PFSK-1 (cell line): Measurements from ENCODE around the gene MAGI1.

Experiments
- FOXP2 ChIP-seq: optimal IDR thresholded peaks from 2 replicates; pipeline ENCODE3; 2011; ENCODE audit warnings: borderline replicate concordance, control low read depth, inconsistent platforms; ENCODE audit not compliant: insufficient read depth; ENCODE audit errors: extremely low read length, extremely low read depth
- POLR2AphosphoS5 ChIP-seq: IDR thresholded peaks from 2 replicates; pipeline ENCODE4 v1.6.1; 2012; ENCODE audit warnings: low read depth, mild to moderate bottlenecking, control low read depth, low read length, moderate library complexity
- SIN3A ChIP-seq: IDR thresholded peaks from 2 replicates; pipeline ENCODE4 v1.6.1; 2012; ENCODE audit warnings: mild to moderate bottlenecking, low read length, moderate library complexity, borderline replicate concordance; ENCODE audit not compliant: insufficient read depth
- TAF1 ChIP-seq: IDR thresholded peaks from 2 replicates; pipeline ENCODE4 v1.6.1; 2012; ENCODE audit warnings: low read length, control low read depth, borderline replicate concordance; ENCODE audit not compliant: insufficient read depth
- TF ChIP-seq, protein P1 (sequence below), 2 experiments: IDR thresholded peaks; 2 replicates each; pipeline versions ENCODE4 v1.6.1 to v1.8.0; 2011 to 2012; ENCODE audit warnings: low read depth in 2 of 2, low read length in 2 of 2, control low read depth in 1 of 2, inconsistent platforms in 1 of 2, mild to moderate bottlenecking in 1 of 2, moderate library complexity in 1 of 2; ENCODE audit not compliant: insufficient read depth in 1 of 2

The MAGI1 gene

GRCh38 chr3:65890328-65890727 lies 148.4 kb downstream of the MAGI1 start:
- TF ChIP-seq, protein P1, sequence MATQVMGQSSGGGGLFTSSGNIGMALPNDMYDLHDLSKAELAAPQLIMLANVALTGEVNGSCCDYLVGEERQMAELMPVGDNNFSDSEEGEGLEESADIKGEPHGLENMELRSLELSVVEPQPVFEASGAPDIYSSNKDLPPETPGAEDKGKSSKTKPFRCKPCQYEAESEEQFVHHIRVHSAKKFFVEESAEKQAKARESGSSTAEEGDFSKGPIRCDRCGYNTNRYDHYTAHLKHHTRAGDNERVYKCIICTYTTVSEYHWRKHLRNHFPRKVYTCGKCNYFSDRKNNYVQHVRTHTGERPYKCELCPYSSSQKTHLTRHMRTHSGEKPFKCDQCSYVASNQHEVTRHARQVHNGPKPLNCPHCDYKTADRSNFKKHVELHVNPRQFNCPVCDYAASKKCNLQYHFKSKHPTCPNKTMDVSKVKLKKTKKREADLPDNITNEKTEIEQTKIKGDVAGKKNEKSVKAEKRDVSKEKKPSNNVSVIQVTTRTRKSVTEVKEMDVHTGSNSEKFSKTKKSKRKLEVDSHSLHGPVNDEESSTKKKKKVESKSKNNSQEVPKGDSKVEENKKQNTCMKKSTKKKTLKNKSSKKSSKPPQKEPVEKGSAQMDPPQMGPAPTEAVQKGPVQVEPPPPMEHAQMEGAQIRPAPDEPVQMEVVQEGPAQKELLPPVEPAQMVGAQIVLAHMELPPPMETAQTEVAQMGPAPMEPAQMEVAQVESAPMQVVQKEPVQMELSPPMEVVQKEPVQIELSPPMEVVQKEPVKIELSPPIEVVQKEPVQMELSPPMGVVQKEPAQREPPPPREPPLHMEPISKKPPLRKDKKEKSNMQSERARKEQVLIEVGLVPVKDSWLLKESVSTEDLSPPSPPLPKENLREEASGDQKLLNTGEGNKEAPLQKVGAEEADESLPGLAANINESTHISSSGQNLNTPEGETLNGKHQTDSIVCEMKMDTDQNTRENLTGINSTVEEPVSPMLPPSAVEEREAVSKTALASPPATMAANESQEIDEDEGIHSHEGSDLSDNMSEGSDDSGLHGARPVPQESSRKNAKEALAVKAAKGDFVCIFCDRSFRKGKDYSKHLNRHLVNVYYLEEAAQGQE (IDR thresholded peaks at IDR 0.05; ENCODE audit: insufficient read depth in 1 of 2, low read depth in 2 of 2, low read length in 2 of 2), result no peak
- no peak for TF ChIP-seq TAF1
- no peak for TF ChIP-seq POLR2AphosphoS5
- TF ChIP-seq FOXP2, result no peak
- no peak for TF ChIP-seq SIN3A

DNA sequence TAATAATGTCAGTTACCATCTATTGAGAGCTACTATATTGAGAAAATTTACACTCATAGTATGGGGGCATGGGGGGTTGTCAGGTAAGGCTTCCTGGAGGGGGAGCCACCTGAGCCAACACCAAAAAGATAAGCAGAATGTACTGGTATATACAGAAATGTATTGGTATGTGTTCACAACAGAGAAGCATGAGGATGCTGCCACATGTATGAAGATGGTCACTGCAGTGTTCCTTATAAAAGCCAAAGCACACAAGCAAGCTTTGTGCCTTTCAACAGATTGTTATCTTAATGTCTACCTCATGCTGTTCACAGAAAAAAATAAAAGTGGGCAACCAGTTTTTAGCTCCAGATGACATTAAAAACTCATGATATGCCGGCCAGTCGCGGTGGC lies 149.0 kb downstream of the MAGI1 start:
- TF ChIP-seq, protein P1 (IDR thresholded peaks at IDR 0.05; ENCODE audit: insufficient read depth in 1 of 2, low read depth in 2 of 2, low read length in 2 of 2), result no peak
- TF ChIP-seq TAF1, result no peak
- no peak for TF ChIP-seq FOXP2
- no peak for TF ChIP-seq POLR2AphosphoS5
- TF ChIP-seq SIN3A, result no peak

DNA sequence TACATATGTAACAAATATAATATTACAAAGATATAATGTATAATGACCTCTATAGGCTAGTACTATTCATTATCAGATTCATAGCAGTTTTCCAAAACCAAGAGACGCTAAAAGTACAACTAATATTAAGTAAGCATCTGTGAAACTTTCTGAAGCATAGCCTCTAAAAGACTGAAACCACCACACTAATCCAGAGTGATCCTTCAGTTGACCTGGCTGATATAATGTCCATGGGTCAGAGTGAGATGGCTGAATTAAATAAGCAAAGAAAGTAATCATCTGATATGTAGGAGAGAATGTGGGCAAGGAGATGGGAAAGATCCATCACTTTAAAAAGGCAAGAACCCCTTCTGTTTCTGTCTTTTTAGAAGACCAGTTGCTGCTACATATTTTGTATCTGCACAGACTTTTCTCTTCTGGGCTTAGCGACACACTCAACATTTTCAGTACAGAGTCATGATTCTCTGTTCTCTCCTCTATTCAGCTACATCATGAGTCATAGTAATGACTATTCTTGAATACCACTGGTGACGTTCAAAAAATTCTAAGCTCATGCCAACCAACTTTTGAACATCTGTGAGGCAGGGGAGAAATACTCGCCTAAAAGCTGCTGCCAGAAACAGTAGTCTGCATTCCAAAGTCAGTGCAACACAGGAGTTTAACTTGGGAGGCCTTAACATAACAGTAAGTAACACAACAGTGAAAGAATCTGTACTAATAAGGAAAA lies 149.6 kb downstream of the MAGI1 start:
- TF ChIP-seq SIN3A, result no peak
- TF ChIP-seq FOXP2, result no peak
- TF ChIP-seq POLR2AphosphoS5, result no peak
- no peak for TF ChIP-seq TAF1
- TF ChIP-seq, protein P1 (IDR thresholded peaks at IDR 0.05; ENCODE audit: insufficient read depth in 1 of 2, low read depth in 2 of 2, low read length in 2 of 2), result no peak

DNA sequence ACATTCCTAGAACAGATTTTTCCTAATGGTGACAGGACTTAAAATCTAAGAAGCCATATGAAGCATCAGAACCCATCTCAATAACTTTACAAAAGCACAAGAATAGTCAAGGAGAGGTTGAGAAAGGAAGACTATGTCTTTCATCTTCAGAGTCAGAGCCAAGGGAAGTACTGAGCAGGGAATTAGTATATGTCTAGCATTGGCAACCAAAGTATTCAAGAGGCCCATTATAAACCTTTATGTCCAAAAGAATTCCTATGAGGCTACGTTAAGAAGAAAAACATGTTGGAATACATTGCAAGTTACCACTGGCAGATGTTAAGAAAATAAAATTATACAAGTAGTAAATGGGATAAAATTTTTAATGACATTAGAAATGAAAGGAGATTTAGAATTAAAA lies 150.5 kb downstream of the MAGI1 start:
- TF ChIP-seq, protein P1 (IDR thresholded peaks at IDR 0.05; ENCODE audit: insufficient read depth in 1 of 2, low read depth in 2 of 2, low read length in 2 of 2), result no peak
- no peak for TF ChIP-seq FOXP2
- no peak for TF ChIP-seq SIN3A
- TF ChIP-seq TAF1, result no peak
- TF ChIP-seq POLR2AphosphoS5, result no peak
